HepG2 (cell line): ENCODE measurements around the gene PTPRU. TPM values are rescaled to one million over a fixed set of nuclear protein-coding genes. Genes with fewer than 3 reads are reported as not detected.

Source experiments
- BATF2 ChIP-seq: sonication (generic); formaldehyde crosslinking; IDR thresholded peaks from 2 replicates; pipeline ENCODE4 v1.8.0; 2022; ENCODE audit warnings: mild to moderate bottlenecking, missing genetic modification reagents, moderate library complexity
- CAMTA2 ChIP-seq: sonication (generic); formaldehyde crosslinking; IDR thresholded peaks from 2 replicates; pipeline ENCODE4 v1.4.0; 2020; ENCODE audit warnings: mild to moderate bottlenecking, missing genetic modification reagents, borderline replicate concordance
- FOXK2 ChIP-seq: fragments of 450-650 bp; IDR thresholded peaks from 2 replicates; pipeline ENCODE4 v1.6.1; 2016
- FOXP4 ChIP-seq: sonication (generic); formaldehyde crosslinking; IDR thresholded peaks from 2 replicates; pipeline ENCODE4 v1.4.0; 2020; ENCODE audit warnings: missing genetic modification reagents
- HCFC1 ChIP-seq: fragments of 150-350 bp; IDR thresholded peaks from 2 replicates; pipeline ENCODE4 v1.6.1; 2014; ENCODE audit warnings: low read depth, low read length
- KAT7 ChIP-seq: IDR thresholded peaks from 2 replicates; pipeline ENCODE4 v1.6.1; 2018; ENCODE audit warnings: borderline replicate concordance, missing compliant biosample characterization
- KLF16 ChIP-seq, 2 experiments: sonication (generic) in 1 of 2; formaldehyde crosslinking in 1 of 2; IDR thresholded peaks; 2 replicates each; pipeline versions ENCODE4 v1.6.1 to v1.8.0; 2016 to 2023; ENCODE audit warnings: missing genetic modification reagents in 2 of 2, missing compliant biosample characterization in 1 of 2
- MATR3 ChIP-seq: sonication (generic); formaldehyde crosslinking; IDR thresholded peaks from 2 replicates; pipeline ENCODE4 v1.4.0; 2020; ENCODE audit warnings: missing genetic modification reagents
- NFIC ChIP-seq: IDR thresholded peaks from 2 replicates; pipeline ENCODE4 v1.6.1; 2012; ENCODE audit warnings: mild to moderate bottlenecking, low read length, inconsistent platforms
- PCBP2 ChIP-seq: fragments of 200-400 bp; formaldehyde crosslinking; optimal IDR thresholded peaks from 2 replicates; pipeline ENCODE3; 2018; ENCODE audit warnings: low read length, low read depth; ENCODE audit not compliant: poor library complexity, severe bottlenecking
- PHB2 ChIP-seq: fragments of 450-650 bp; IDR thresholded peaks from 2 replicates; pipeline ENCODE4 v1.6.1; 2018; ENCODE audit not compliant: partially characterized antibody
- PRDM4 ChIP-seq: sonication (generic); formaldehyde crosslinking; IDR thresholded peaks from 2 replicates; pipeline ENCODE4 v1.9.0; 2021; ENCODE audit warnings: missing genetic modification reagents, borderline replicate concordance
- SNAPC2 ChIP-seq: sonication (generic); formaldehyde crosslinking; IDR thresholded peaks from 2 replicates; pipeline ENCODE4 v1.8.1; 2022; ENCODE audit warnings: mild to moderate bottlenecking, missing genetic modification reagents
- TARDBP ChIP-seq: sonication (generic); formaldehyde crosslinking; IDR thresholded peaks from 2 replicates; pipeline ENCODE4 v1.8.0; 2022; ENCODE audit warnings: mild to moderate bottlenecking, missing genetic modification reagents
- ZBTB43 ChIP-seq: sonication (generic); formaldehyde crosslinking; conservative IDR thresholded peaks from 2 replicates; pipeline ENCODE4 v1.4.0; 2020; ENCODE audit warnings: missing genetic modification reagents
- ZFP91 ChIP-seq: sonication (generic); formaldehyde crosslinking; IDR thresholded peaks from 2 replicates; pipeline ENCODE4 v1.9.0; 2022; ENCODE audit warnings: missing genetic modification reagents, mild to moderate bottlenecking, borderline replicate concordance
- ZNF232 ChIP-seq: sonication (generic); formaldehyde crosslinking; IDR thresholded peaks from 2 replicates; pipeline ENCODE4 v1.4.0; 2020; ENCODE audit warnings: missing genetic modification reagents, borderline replicate concordance
- ZNF234 ChIP-seq: sonication (generic); formaldehyde crosslinking; conservative IDR thresholded peaks from 2 replicates; pipeline ENCODE4 v1.5.1; 2020; ENCODE audit warnings: mild to moderate bottlenecking, missing genetic modification reagents
- ZNF33A ChIP-seq: sonication (generic); formaldehyde crosslinking; IDR thresholded peaks from 2 replicates; pipeline ENCODE4 v1.5.1; 2020; ENCODE audit warnings: missing genetic modification reagents, mild to moderate bottlenecking, moderate library complexity, borderline replicate concordance
- ZNF343 ChIP-seq: sonication (generic); formaldehyde crosslinking; IDR thresholded peaks from 2 replicates; pipeline ENCODE4 v1.4.0; 2020; ENCODE audit warnings: mild to moderate bottlenecking, missing genetic modification reagents
- ZNF605 ChIP-seq: sonication (generic); formaldehyde crosslinking; IDR thresholded peaks from 2 replicates; pipeline ENCODE4 v1.8.0; 2022; ENCODE audit warnings: mild to moderate bottlenecking, missing genetic modification reagents
- ZNF678 ChIP-seq: sonication (generic); formaldehyde crosslinking; IDR thresholded peaks from 2 replicates; pipeline ENCODE4 v1.4.0; 2020; ENCODE audit warnings: mild to moderate bottlenecking, missing genetic modification reagents
- ZNF7 ChIP-seq: IDR thresholded peaks from 2 replicates; pipeline ENCODE4 v1.6.1; 2016; ENCODE audit warnings: missing biosample characterization, missing genetic modification reagents
- polyA plus RNA-seq, 8 experiments: library from polyadenylated mRNA; depleted of rRNA in 3 of 8; stranded (reverse) in 7 of 8; unstranded in 1 of 8; fragments of >200 nt; fragmentation: Illumina TruSeq in 4 of 8; extraction: Trizol in 4 of 8; gene quantifications; 2 replicates each; pipeline versions ENCODE4 v1.2.1 to v1.2.3, GENCODE V29; 2011 to 2016; ENCODE audit warnings: low read depth in 4 of 8, missing spikeins in 1 of 8, mixed read lengths in 1 of 8; ENCODE audit not compliant: insufficient read depth in 1 of 8
- total RNA-seq, 5 experiments: library from RNA; depleted of rRNA; stranded (reverse); fragments of >200 nt; fragmentation: Illumina TruSeq; extraction: Trizol; gene quantifications; 2 replicates each; pipeline ENCODE4 v1.2.3, GENCODE V29; 2016; ENCODE audit warnings: low read depth in 1 of 5

The PTPRU gene
- total and polyA plus RNA-seq, 2 of the 13 experiments (the other 11 are each of a cell fraction or from before 2014, with no cell fraction given) = 21.6 to 22.3 TPM

- TF ChIP-seq FOXP4 (CRISPR knock-in tag) = no peak
- no peak for TF ChIP-seq PRDM4 (CRISPR knock-in tag)
- TF ChIP-seq ZNF7 (CRISPR knock-in tag) = no peak
- TF ChIP-seq ZFP91 (CRISPR knock-in tag) = 0 out of 2 replicates have a peak, but pooled peaks have one; percentile 27
- TF ChIP-seq CAMTA2 (CRISPR knock-in tag) = no peak
- TF ChIP-seq ZNF678 (CRISPR knock-in tag) = no peak
- no peak for TF ChIP-seq ZNF234
- peak; percentile 97 for TF ChIP-seq ZBTB43 (CRISPR knock-in tag)
- no peak for TF ChIP-seq PHB2
- TF ChIP-seq HCFC1 = no peak
- no peak for TF ChIP-seq KLF16 (CRISPR knock-in tag; IDR thresholded peaks at IDR 0.05)
- TF ChIP-seq ZNF232 (CRISPR knock-in tag) = 0 out of 2 replicates have a peak, but pooled peaks have one; percentile 20
- TF ChIP-seq TARDBP (CRISPR knock-in tag) = no peak
- TF ChIP-seq KAT7 (CRISPR knock-in tag) = no peak; the same call in 1 of the 2 replicates
- TF ChIP-seq ZNF605 (CRISPR knock-in tag) = no peak
- no peak for TF ChIP-seq NFIC
- TF ChIP-seq MATR3 = no peak
- TF ChIP-seq PCBP2 = no peak
- TF ChIP-seq FOXK2 = no peak
- TF ChIP-seq ZNF343 (CRISPR knock-in tag) = no peak
- no peak for TF ChIP-seq BATF2 (CRISPR knock-in tag)
- TF ChIP-seq SNAPC2 = no peak
- TF ChIP-seq ZNF33A (CRISPR knock-in tag) = no peak
Observed at GRCh38 chr1:29237129-29237821, 953 bp downstream of the PTPRU start (continued).
